B cell (primary cell): ENCODE data around the gene RAB3IL1. TPM values are rescaled to one million over a fixed set of nuclear protein-coding genes. Genes with fewer than 3 reads are reported as not detected.

ENCODE experiments used
- ATAC-seq: fragments of 200-7000 bp; cut with Tn5 transposase; one replicate; pipeline ENCODE4 v1.10.0; 2021; ENCODE audit warnings: low read depth, mild to moderate bottlenecking, moderate number of reproducible peaks, moderate library complexity
- CTCF ChIA-PET: fragments of 350-600 bp; sonication (Branson Sonifier 250); formaldehyde crosslinking; loops from one replicate; lab custom pipeline; 2021; ENCODE audit warnings: antibody characterized with exemption, inconsistent platforms; lab: Charles Lee
- POLR2A ChIA-PET: fragments of 350-600 bp; sonication (Branson Sonifier 250); formaldehyde crosslinking; loops from one replicate; lab custom pipeline; 2021; ENCODE audit warnings: antibody characterized with exemption; lab: Charles Lee
- DNase-seq: peaks from one replicate; pipeline ENCODE4 v3.0.0; 2013
- H2AFZ ChIP-seq: 2 replicates; pipeline ENCODE4 v1.6.1; 2012; ENCODE audit warnings: mild to moderate bottlenecking, low read depth, low read length; ENCODE audit not compliant: insufficient read depth, poor library complexity, severe bottlenecking
- H3K27ac ChIP-seq, 2 donors: 1 replicate in 1 of 2; 2 replicates in 1 of 2; pipeline ENCODE4 v1.5.1; 2012 to 2013; ENCODE audit warnings: low read length in 2 of 2, mild to moderate bottlenecking in 2 of 2, moderate library complexity in 1 of 2
- H3K27me3 ChIP-seq, 4 experiments: fragments of 200-600 bp in 1 of 4; sonication (generic) in 1 of 4; replicated peaks in 1 of 4; 1 replicate in 2 of 4; 2 replicates in 2 of 4; pipeline versions ENCODE4 v1.6.1 to v1.7.0; 2013 to 2016; ENCODE audit warnings: low read length in 3 of 4, mild to moderate bottlenecking in 2 of 4, mixed read lengths in 1 of 4, moderate library complexity in 1 of 4; ENCODE audit not compliant: insufficient read depth in 4 of 4, control insufficient read depth in 3 of 4; ENCODE audit errors: control extremely low read depth in 1 of 4
- H3K36me3 ChIP-seq, 2 experiments: replicated peaks in 1 of 2; 1 replicate in 1 of 2; 2 replicates in 1 of 2; pipeline versions ENCODE4 v1.6.1 to v1.7.1; 2013; ENCODE audit warnings: low read length in 1 of 2; ENCODE audit not compliant: insufficient read depth in 2 of 2, control insufficient read depth in 1 of 2; ENCODE audit errors: control extremely low read depth in 1 of 2, extremely low read depth in 1 of 2
- H3K4me1 ChIP-seq, 2 donors: fragments of 200-600 bp in 1 of 2; sonication (generic) in 1 of 2; 1 replicate in 1 of 2; 2 replicates in 1 of 2; pipeline versions ENCODE4 v1.5.1 to v1.6.1; 2013 to 2017; ENCODE audit warnings: low read length in 2 of 2; ENCODE audit not compliant: control insufficient read depth in 2 of 2, insufficient read depth in 2 of 2
- H3K4me2 ChIP-seq: replicated peaks from 2 replicates; pipeline ENCODE3; 2012; ENCODE audit warnings: mild to moderate bottlenecking, low read depth, low read length; ENCODE audit not compliant: poor library complexity, severe bottlenecking
- H3K4me3 ChIP-seq, 5 experiments: fragments of 200-600 bp in 1 of 5; sonication (generic) in 1 of 5; 1 replicate in 3 of 5; 2 replicates in 2 of 5; pipeline versions ENCODE4 v1.5.1 to v1.7.0; 2011 to 2016; ENCODE audit warnings: low read length in 4 of 5, mild to moderate bottlenecking in 4 of 5, low read depth in 2 of 5, control low read depth in 1 of 5, moderate library complexity in 1 of 5; ENCODE audit not compliant: insufficient read depth in 1 of 5; ENCODE audit errors: control extremely low read depth in 1 of 5, extremely low read depth in 1 of 5
- H3K79me2 ChIP-seq: fragments of 200-600 bp; sonication (generic); one replicate; pipeline ENCODE4 v1.6.0; 2016; ENCODE audit warnings: low read length; ENCODE audit not compliant: control insufficient read depth, insufficient read depth
- H3K9ac ChIP-seq: fragments of 200-600 bp; sonication (generic); 2 replicates; pipeline ENCODE4 v1.6.1; 2017; ENCODE audit warnings: mild to moderate bottlenecking, low read length, moderate library complexity
- H3K9me3 ChIP-seq, 3 donors: one replicate each; pipeline versions ENCODE4 v1.6.1 to v1.7.1; 2013; ENCODE audit warnings: low read length in 2 of 3; ENCODE audit not compliant: control insufficient read depth in 2 of 3, insufficient read depth in 1 of 3; ENCODE audit errors: control extremely low read depth in 1 of 3
- H4K20me1 ChIP-seq: 2 replicates; pipeline ENCODE4 v1.6.0; 2012; ENCODE audit warnings: mild to moderate bottlenecking, low read length; ENCODE audit not compliant: insufficient read depth, control insufficient read depth, poor library complexity, severe bottlenecking
- H3K27ac Mint-ChIP-seq: one replicate; pipeline ENCODE4 v1.8.0; 2021; ENCODE audit warnings: mixed read lengths
- H3K27me3 Mint-ChIP-seq: one replicate; pipeline ENCODE4 v1.8.0; 2021; ENCODE audit warnings: mixed read lengths
- H3K4me1 Mint-ChIP-seq: one replicate; pipeline ENCODE4 v1.8.0; 2021; ENCODE audit warnings: mixed read lengths
- H3K4me3 Mint-ChIP-seq: one replicate; pipeline ENCODE4 v1.8.0; 2021; ENCODE audit warnings: mixed read lengths
- H3K9me3 Mint-ChIP-seq: one replicate; pipeline ENCODE4 v1.8.0; 2022; ENCODE audit warnings: mixed read lengths; ENCODE audit not compliant: insufficient read depth
- CTCF ChIP-seq: fragments of 200-600 bp; IDR thresholded peaks from one replicate; pipeline ENCODE4 v1.8.0; 2022; ENCODE audit warnings: antibody characterized with exemption, mild to moderate bottlenecking
- EZH2 ChIP-seq: IDR thresholded peaks from 2 replicates; pipeline ENCODE4 v1.6.1; 2012; ENCODE audit warnings: borderline replicate concordance, low read depth, mild to moderate bottlenecking, moderate library complexity, low read length; ENCODE audit not compliant: insufficient read depth, poor library complexity, severe bottlenecking
- WGBS: methylation state at CpG from one replicate; pipeline ENCODE4 v1.1.5; 2013; ENCODE audit warnings: missing lambda C conversion rate; ENCODE audit not compliant: insufficient coverage; 5-methylcytosine and 5-hydroxymethylcytosine counted together
- intact Hi-C: fragments of 100-400 bp; cut with micrococcal nuclease; formaldehyde crosslinking; loops from one replicate; pipeline ENCODE4 v1.10.0; 2022
- polyA plus RNA-seq: library from polyadenylated mRNA; depleted of rRNA; stranded (reverse); fragments of >200 nt; gene quantifications from 2 replicates; pipeline ENCODE4 v1.2.3, GENCODE V29; 2012
- total RNA-seq, 2 donors: library from RNA; stranded (reverse); fragments of 120-200 nt in 1 of 2; gene quantifications; 1 replicate in 1 of 2; 2 replicates in 1 of 2; pipeline versions ENCODE4 v1.2.3 to v1.2.4, GENCODE V29; 2013 to 2022

RAB3IL1 gene
- total and polyA plus RNA-seq, 2 donors (not counting 1 experiment from before 2014, with no cell fraction given), result 0.27 TPM; not detected in 1

- peaks cover 0 to 14% of the 10 kb centered on the region in 2 experiments for H3K36me3 ChIP-seq
- no peak overlapping the region for H3K4me2 ChIP-seq
- H3K4me1 Mint-ChIP-seq, result peaks cover 21% of the 10 kb centered on the region
- POLR2A ChIA-PET, result no interaction called here
- TF ChIP-seq CTCF (no peak), EZH2 (no peak)
- H3K4me3 Mint-ChIP-seq, result no peak overlapping the region
- WGBS, result 95% methylated on average over 11 of the region's 12 CpGs
- no peaks in the 10 kb centered on the region for H3K27me3 Mint-ChIP-seq
- H3K27ac ChIP-seq, result no peak overlapping the region
- no peaks in the 10 kb centered on the region for H3K79me2 ChIP-seq
- CTCF ChIA-PET, result interaction anchor here (1.2 to 17.9 kb wide), 6 partner anchors 9 to 234 kb away, joined by 3 to 307 read pairs (median 128); partner anchors contain the start of gene BEST1
- intact Hi-C loops, result no loop called here
- no peaks in the 10 kb centered on the region for H3K9me3 ChIP-seq
- H2AFZ ChIP-seq, result no peak overlapping the region
- H3K4me1 ChIP-seq, result peaks cover 13 to 20% of the 10 kb centered on the region in 2 donors
- H3K27me3 ChIP-seq, result peaks cover 0 to 4% (median 0%) of the 10 kb centered on the region in 4 experiments
- H3K4me3 ChIP-seq, result no peak overlapping the region
- DNase-seq (no peak), ATAC-seq (no peak)
- H3K9me3 Mint-ChIP-seq, result no peaks in the 10 kb centered on the region
- no peak overlapping the region for H3K9ac ChIP-seq
- no peak overlapping the region for H3K27ac Mint-ChIP-seq
- no peaks in the 10 kb centered on the region for H4K20me1 ChIP-seq
Observed at GRCh38 chr11:61874377-61874809, 43.0 kb downstream of the RAB3IL1 start.

GRCh38 chr11:61873588-61874376 is 43.6 kb downstream of the RAB3IL1 start:
- Histone ChIP-seq H3K27me3 (peaks cover 0 to 4% (median 0%) of the 10 kb centered on the region in 4 experiments), H2AFZ (no peak overlapping the region), H3K27ac (no peak overlapping the region), H3K4me2 (no peak overlapping the region), H3K9me3 (no peaks in the 10 kb centered on the region), H3K4me1 (peaks cover 9 to 14% of the 10 kb centered on the region in 2 donors), H3K9ac (no peak overlapping the region), H3K4me3 (no peak overlapping the region), H3K36me3 (peaks cover 0 to 12% of the 10 kb centered on the region in 2 experiments), H4K20me1 (no peaks in the 10 kb centered on the region), H3K79me2 (no peaks in the 10 kb centered on the region)
- Mint-ChIP-seq H3K4me3 (no peak overlapping the region), H3K27ac (no peak overlapping the region), H3K27me3 (no peaks in the 10 kb centered on the region), H3K4me1 (peaks cover 16% of the 10 kb centered on the region), H3K9me3 (no peaks in the 10 kb centered on the region)
- CTCF ChIA-PET, result interaction anchor here (1.2 to 17.9 kb wide), 7 partner anchors 9 to 235 kb away, joined by 3 to 307 read pairs (median 114); partner anchors contain the start of gene BEST1
- TF ChIP-seq CTCF, result no peak
- no peak for TF ChIP-seq EZH2
- POLR2A ChIA-PET, result no interaction called here
- ATAC-seq (no peak), DNase-seq (no peak)
- 95% methylated on average over 10 of the region's 16 CpGs for WGBS
- intact Hi-C loops, result no loop called here
